GM18520 (cell line): Measurements from ENCODE around the gene PRDM9.
"Not testable (repeated sequence)": the region's sequence is repeated elsewhere in the genome, so short reads cannot be mapped to it uniquely, and the experiment has no call there.

ENCODE experiments used
- ATAC-seq: cut with Tn5 transposase; IDR thresholded peaks from one replicate; pipeline ENCODE4 v1.9.1; 2021; ENCODE audit not compliant: unreplicated experiment

Gene PRDM9

GRCh38 chr5:23507278-23507685 lies at the start of gene PRDM9:
Gene PRDM9 (plus strand): TSS chr5:23507609. CDS start chr5:23509034, 1,425 bp downstream.
- ATAC-seq, result no peak

- ATAC-seq, result no peak
These were observed 49.6 kb upstream of the PRDM9 start for GRCh38 chr5:23457780-23458179.

GRCh38 chr5:23459214-23459613 lies 48.2 kb upstream of the PRDM9 start:
- no peak for ATAC-seq

- ATAC-seq, result no peak
These were observed 45.8 kb upstream of the PRDM9 start for GRCh38 chr5:23461576-23461975.

GRCh38 chr5:23466401-23466912 lies 41.0 kb upstream of the PRDM9 start:
- no peak for ATAC-seq

GRCh38 chr5:23468658-23469057 lies 38.8 kb upstream of the PRDM9 start:
- no peak for ATAC-seq

GRCh38 chr5:23473915-23474314 lies 33.5 kb upstream of the PRDM9 start:
- no peak for ATAC-seq

GRCh38 chr5:23474315-23474714 lies 33.1 kb upstream of the PRDM9 start:
- ATAC-seq, result no peak

- ATAC-seq, result no peak
These were observed 30.8 kb upstream of the PRDM9 start for GRCh38 chr5:23476580-23476979.

GRCh38 chr5:23482642-23483041 lies 24.8 kb upstream of the PRDM9 start:
- ATAC-seq, result no peak

GRCh38 chr5:23483090-23483489 lies 24.3 kb upstream of the PRDM9 start:
- no peak for ATAC-seq

GRCh38 chr5:23484096-23484495 lies 23.3 kb upstream of the PRDM9 start:
- no peak for ATAC-seq

GRCh38 chr5:23486227-23486626 lies 21.2 kb upstream of the PRDM9 start:
- ATAC-seq, result not testable (repeated sequence)

GRCh38 chr5:23490993-23491392 lies 16.4 kb upstream of the PRDM9 start:
- no peak for ATAC-seq

- no peak for ATAC-seq
These were observed 12.9 kb upstream of the PRDM9 start for GRCh38 chr5:23494558-23494957.

GRCh38 chr5:23496576-23496975 lies 10.8 kb upstream of the PRDM9 start:
- no peak for ATAC-seq

GRCh38 chr5:23506329-23507236 lies 826 bp upstream of the PRDM9 start:
- ATAC-seq, result no peak

GRCh38 chr5:23510434-23510833 lies 3.0 kb downstream of the PRDM9 start:
- ATAC-seq, result not testable (repeated sequence)

- no peak for ATAC-seq
These were observed 15.1 kb downstream of the PRDM9 start for GRCh38 chr5:23522553-23522952.

GRCh38 chr5:23523031-23523430 lies 15.6 kb downstream of the PRDM9 start:
- no peak for ATAC-seq

- no peak for ATAC-seq
These were observed 16.6 kb downstream of the PRDM9 start for GRCh38 chr5:23523998-23524397.

GRCh38 chr5:23525751-23526150 lies 18.3 kb downstream of the PRDM9 start:
- ATAC-seq, result no peak

GRCh38 chr5:23526616-23527015 lies 19.2 kb downstream of the PRDM9 start:
- not testable (repeated sequence) for ATAC-seq
